ENCODE results near the gene ENDOU. TPM values are rescaled to one million over a fixed set of nuclear protein-coding genes. Genes with fewer than 3 reads are reported as not detected.

The ENDOU gene
- total RNA-seq, 1 donor from 2014 or later: not detected

DNA sequence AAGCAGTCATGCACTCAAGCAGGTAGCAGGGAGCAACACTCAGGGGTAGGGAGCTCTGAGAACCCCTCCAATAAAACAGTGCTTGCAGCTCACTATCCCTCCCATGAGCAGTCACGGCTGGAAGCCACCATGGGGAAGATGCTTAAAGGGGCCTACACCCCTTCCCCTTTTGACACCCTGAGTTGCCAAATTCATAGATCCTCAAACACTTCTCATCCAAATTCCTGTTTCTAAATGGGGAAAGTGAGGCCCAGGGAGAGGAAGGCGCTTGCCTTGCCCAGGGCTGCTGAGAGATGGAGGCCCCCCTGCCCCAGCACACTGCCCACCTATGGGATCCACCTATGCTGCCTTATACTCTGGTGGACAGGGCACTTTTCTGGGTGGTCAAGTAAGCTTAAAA lies 7.2 kb upstream of the ENDOU start:
- DNase-seq (ENCODE audit: low read depth): no peak
- TF ChIP-seq, protein P1, sequence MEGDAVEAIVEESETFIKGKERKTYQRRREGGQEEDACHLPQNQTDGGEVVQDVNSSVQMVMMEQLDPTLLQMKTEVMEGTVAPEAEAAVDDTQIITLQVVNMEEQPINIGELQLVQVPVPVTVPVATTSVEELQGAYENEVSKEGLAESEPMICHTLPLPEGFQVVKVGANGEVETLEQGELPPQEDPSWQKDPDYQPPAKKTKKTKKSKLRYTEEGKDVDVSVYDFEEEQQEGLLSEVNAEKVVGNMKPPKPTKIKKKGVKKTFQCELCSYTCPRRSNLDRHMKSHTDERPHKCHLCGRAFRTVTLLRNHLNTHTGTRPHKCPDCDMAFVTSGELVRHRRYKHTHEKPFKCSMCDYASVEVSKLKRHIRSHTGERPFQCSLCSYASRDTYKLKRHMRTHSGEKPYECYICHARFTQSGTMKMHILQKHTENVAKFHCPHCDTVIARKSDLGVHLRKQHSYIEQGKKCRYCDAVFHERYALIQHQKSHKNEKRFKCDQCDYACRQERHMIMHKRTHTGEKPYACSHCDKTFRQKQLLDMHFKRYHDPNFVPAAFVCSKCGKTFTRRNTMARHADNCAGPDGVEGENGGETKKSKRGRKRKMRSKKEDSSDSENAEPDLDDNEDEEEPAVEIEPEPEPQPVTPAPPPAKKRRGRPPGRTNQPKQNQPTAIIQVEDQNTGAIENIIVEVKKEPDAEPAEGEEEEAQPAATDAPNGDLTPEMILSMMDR (conservative IDR thresholded peaks at IDR 0.05; ENCODE audit: low read depth, low read length): no peak

DNA sequence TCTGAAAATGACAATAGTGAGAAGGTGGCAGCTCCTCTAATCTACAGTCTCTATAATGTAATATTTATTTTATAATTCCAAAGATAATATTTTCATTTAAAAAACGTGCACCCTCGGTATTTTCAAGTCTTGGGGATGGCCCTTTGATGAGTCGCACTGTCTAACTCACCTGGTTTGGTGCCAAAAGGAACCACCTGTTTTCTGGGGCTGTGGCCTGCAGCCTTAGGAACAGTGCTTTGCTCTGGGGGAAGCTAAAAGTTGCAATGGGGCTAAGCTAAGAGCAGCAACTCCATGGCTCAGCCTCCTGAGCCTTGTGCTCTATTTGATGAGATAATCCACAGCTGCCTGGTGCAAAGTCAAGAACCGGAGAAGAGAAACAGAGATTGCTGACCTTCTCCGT lies 6.4 kb upstream of the ENDOU start:
- no peak overlapping the region for H3K4me3 ChIP-seq (ENCODE audit: low read depth, low read length)
- DNase-seq (ENCODE audit: low read depth): no peak
- TF ChIP-seq, protein P1 (conservative IDR thresholded peaks at IDR 0.05; ENCODE audit: low read depth, low read length): no peak

More for the DNA sequence above, 7.2 kb upstream of the ENDOU start:
- H3K4me3 ChIP-seq (ENCODE audit: low read depth, low read length): no peak overlapping the region

DNA sequence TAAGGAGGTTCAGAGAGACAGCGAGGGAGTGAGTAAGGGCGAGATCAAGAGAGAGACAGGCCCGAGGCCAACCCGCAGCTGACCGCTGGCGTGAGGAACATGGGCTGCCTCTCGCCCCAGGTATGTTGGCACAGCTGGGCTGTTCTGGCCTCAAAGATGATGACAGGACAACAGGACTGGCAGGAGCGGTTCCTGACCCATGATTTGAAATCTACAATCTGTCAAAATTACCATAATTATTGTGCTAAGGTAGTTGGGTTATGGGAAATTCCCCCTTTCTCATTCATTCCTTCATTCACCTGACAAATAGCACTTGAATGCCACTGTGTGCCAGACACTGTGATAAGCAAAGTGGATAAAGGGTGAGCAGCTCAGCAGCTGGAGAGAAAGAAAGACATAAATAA lies 5.1 kb upstream of the ENDOU start:
- no peak for DNase-seq (ENCODE audit: low read depth)
- no peak overlapping the region for H3K4me3 ChIP-seq (ENCODE audit: low read depth, low read length)
- TF ChIP-seq, protein P1 (conservative IDR thresholded peaks at IDR 0.05; ENCODE audit: low read depth, low read length): no peak

DNA sequence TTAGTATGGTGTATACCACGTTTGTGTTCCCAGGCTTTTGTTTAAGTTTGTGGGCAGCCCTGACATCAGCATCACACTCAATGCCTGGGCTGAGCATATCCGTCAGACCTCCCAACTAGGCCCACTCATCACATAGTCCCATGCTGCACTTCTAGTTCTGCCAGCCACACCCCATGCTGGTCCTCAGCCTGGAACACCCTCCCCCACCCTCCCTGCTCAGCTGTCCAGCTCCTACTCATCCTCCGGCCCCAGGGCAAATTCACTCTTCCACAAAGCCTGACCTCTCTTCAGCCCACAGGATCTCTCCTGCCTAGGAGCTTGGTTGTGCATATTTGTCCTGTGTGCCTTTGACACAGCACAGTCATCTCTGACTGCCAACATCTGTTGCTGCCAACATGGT lies 3.9 kb upstream of the ENDOU start:
- no peak overlapping the region for H3K4me3 ChIP-seq (ENCODE audit: low read depth, low read length)
- TF ChIP-seq, protein P1 (conservative IDR thresholded peaks at IDR 0.05; ENCODE audit: low read depth, low read length): no peak
- no peak for DNase-seq (ENCODE audit: low read depth)

DNA sequence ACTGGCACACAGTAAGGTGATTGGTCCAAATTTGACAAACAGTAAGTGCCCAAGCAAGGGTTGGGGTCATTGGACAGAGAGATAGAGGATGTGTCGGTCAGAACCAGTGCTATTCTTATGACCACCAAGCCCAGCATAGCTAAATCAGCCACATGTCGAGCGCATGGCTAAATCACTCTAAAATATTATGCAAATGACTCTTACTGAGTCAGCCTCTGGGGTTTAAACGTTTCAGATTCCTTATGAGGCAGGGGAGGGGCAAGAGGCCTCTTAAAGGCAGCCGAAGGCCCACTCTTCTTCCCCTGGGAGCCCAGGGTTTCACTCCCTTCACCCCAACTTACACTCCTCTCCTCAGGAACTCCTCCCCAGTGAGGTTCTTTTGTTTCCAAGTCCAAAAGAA lies 603 bp upstream of the ENDOU start:
- no peak overlapping the region for H3K4me3 ChIP-seq (ENCODE audit: low read depth, low read length)
- no peak for DNase-seq (ENCODE audit: low read depth)
- TF ChIP-seq, protein P1 (conservative IDR thresholded peaks at IDR 0.05; ENCODE audit: low read depth, low read length): no peak

DNA sequence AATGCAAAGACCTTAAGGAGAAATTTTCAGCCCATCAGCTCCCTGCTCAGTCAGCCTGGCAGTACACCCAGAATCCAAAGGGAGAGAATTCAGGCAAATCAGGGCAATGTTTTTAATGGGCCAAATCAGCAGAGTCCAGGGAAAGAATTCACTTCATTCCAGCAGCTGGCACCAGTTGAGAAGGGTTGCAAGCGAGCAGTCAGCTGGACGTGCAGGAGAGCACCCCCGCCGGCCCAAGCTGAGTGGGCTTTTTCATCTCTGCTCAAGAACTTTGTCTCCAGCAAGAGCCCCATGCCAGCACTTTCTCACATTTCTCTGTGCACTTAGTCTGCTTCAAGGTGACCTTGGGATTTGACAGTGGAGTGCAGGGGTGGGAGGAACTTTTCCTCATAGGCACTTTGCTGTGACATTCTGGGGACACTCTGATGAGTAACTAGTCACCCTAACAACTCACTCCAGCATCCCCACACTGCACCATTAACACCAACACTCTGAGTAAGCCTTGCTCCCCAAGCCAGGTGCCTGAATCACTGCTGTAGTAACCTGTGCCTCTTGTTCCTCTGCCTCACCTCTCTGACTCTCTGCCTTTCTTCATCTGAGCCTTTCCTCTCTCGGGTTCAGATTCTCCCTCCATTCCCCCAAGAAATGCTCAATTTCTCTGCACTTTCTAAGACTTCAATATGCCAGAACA lies 2.2 kb downstream of the ENDOU start:
- no peak for DNase-seq (ENCODE audit: low read depth)
- no peak overlapping the region for H3K4me3 ChIP-seq (ENCODE audit: low read depth, low read length)
- TF ChIP-seq, protein P1 (conservative IDR thresholded peaks at IDR 0.05; ENCODE audit: low read depth, low read length): no peak

Measured in epithelial cell of proximal tubule (primary cell).